SK-N-SH (cell line): ENCODE results near the gene SFXN5. TPM values are rescaled to one million over a fixed set of nuclear protein-coding genes. Genes with fewer than 3 reads are reported as not detected.

ENCODE experiments used
- CTCF ChIA-PET: fragments of 300-600, 350-600 bp; formaldehyde crosslinking; extraction: SDS; loops from one replicate; lab custom pipeline; 2021; lab: Yijun Ruan, JAX
- POLR2A ChIA-PET: fragments of 350-600 bp; sonication (Branson Sonifier 250); formaldehyde crosslinking; extraction: SDS; loops from one replicate; lab custom pipeline; 2020; ENCODE audit warnings: antibody characterized with exemption, inconsistent platforms; lab: Yijun Ruan, JAX
- DNase-seq: peaks from one replicate; pipeline ENCODE4 v3.0.0; 2012
- H2AFZ ChIP-seq: fragments of 200-600 bp; sonication (generic); 2 replicates; pipeline ENCODE4 v1.8.1; 2016; ENCODE audit warnings: antibody characterized with exemption, mild to moderate bottlenecking, low read depth
- H3F3A ChIP-seq: fragments of 200-600 bp; sonication (generic); replicated peaks from 2 replicates; pipeline ENCODE3; 2016; ENCODE audit warnings: antibody characterized with exemption, mild to moderate bottlenecking; ENCODE audit not compliant: insufficient read depth
- H3K27ac ChIP-seq, 2 experiments: fragments of 200-500 bp in 1 of 2; fragments of 200-600 bp in 1 of 2; sonication (Bioruptor generic) in 1 of 2; sonication (generic), shearing (Covaris generic) in 1 of 2; 2 replicates each; pipeline versions ENCODE4 v1.5.1 to v1.6.1; 2014 to 2016; ENCODE audit warnings: low read depth in 2 of 2, inconsistent platforms in 1 of 2, low read length in 1 of 2, mild to moderate bottlenecking in 1 of 2, mixed read lengths in 1 of 2
- H3K27me3 ChIP-seq: fragments of 200-600 bp; sonication (generic), shearing (Covaris generic); 2 replicates; pipeline ENCODE4 v1.6.1; 2016; ENCODE audit warnings: mixed run types; ENCODE audit not compliant: insufficient read depth
- H3K36me3 ChIP-seq, 2 experiments: fragments of 200-500 bp in 1 of 2; fragments of 200-600 bp in 1 of 2; sonication (Bioruptor generic) in 1 of 2; sonication (generic) in 1 of 2; replicated peaks in 1 of 2; 2 replicates each; pipeline versions ENCODE3 to v1.5.1; 2014 to 2016; ENCODE audit warnings: low read length in 1 of 2, mild to moderate bottlenecking in 1 of 2; ENCODE audit not compliant: insufficient read depth in 2 of 2, control insufficient read depth in 1 of 2
- H3K4me1 ChIP-seq, 2 experiments: fragments of 200-500 bp in 1 of 2; fragments of 200-600 bp in 1 of 2; sonication (Bioruptor generic) in 1 of 2; sonication (generic), shearing (Covaris generic) in 1 of 2; 2 replicates each; pipeline versions ENCODE4 v1.5.1 to v1.6.1; 2014 to 2016; ENCODE audit warnings: low read depth in 1 of 2, low read length in 1 of 2, mixed run types in 1 of 2; ENCODE audit not compliant: insufficient read depth in 2 of 2, control insufficient read depth in 1 of 2
- H3K4me2 ChIP-seq: fragments of 200-600 bp; sonication (generic), shearing (Covaris generic); 2 replicates; pipeline ENCODE4 v1.6.1; 2017; ENCODE audit warnings: mixed run types
- H3K4me3 ChIP-seq, 2 experiments: fragments of 200-500 bp in 1 of 2; fragments of 200-600 bp in 1 of 2; sonication (Bioruptor generic) in 1 of 2; sonication (generic), shearing (Covaris generic) in 1 of 2; 2 replicates each; pipeline versions ENCODE4 v1.5.1 to v1.8.1; 2014 to 2016; ENCODE audit warnings: low read depth in 2 of 2, inconsistent platforms in 1 of 2, low read length in 1 of 2, mild to moderate bottlenecking in 1 of 2, mixed read lengths in 1 of 2, moderate library complexity in 1 of 2
- H3K79me2 ChIP-seq: fragments of 200-600 bp; sonication (generic); 2 replicates; pipeline ENCODE4 v1.8.1; 2017; ENCODE audit warnings: mild to moderate bottlenecking; ENCODE audit not compliant: insufficient read depth
- H3K9ac ChIP-seq: fragments of 200-600 bp; sonication (generic); 2 replicates; pipeline ENCODE4 v1.6.1; 2017; ENCODE audit warnings: mixed run types
- H3K9me2 ChIP-seq: fragments of 200-600 bp; sonication (generic); 2 replicates; pipeline ENCODE4 v1.6.1; 2017; ENCODE audit warnings: mixed run types
- H3K9me3 ChIP-seq: fragments of 200-600 bp; sonication (generic); 2 replicates; pipeline ENCODE4 v1.6.1; 2017; ENCODE audit warnings: mixed run types, mild to moderate bottlenecking, moderate library complexity
- H4K20me1 ChIP-seq: fragments of 200-600 bp; sonication (generic); 2 replicates; pipeline ENCODE4 v1.6.1; 2017; ENCODE audit warnings: mild to moderate bottlenecking, mixed run types; ENCODE audit not compliant: insufficient read depth
- CHD2 ChIP-seq: fragments of 150-350 bp; IDR thresholded peaks from 2 replicates; pipeline ENCODE4 v1.6.1; 2018; ENCODE audit warnings: low read length; ENCODE audit not compliant: partially characterized antibody
- ELF1 ChIP-seq: IDR thresholded peaks from 2 replicates; pipeline ENCODE4 v1.4.0; 2012
- PBX3 ChIP-seq: IDR thresholded peaks from 2 replicates; pipeline ENCODE4; 2012
- POLR2AphosphoS5 ChIP-seq: IDR thresholded peaks from 2 replicates; pipeline ENCODE4 v1.6.1; 2012; ENCODE audit warnings: low read depth, low read length
- RAD21 ChIP-seq: IDR thresholded peaks from 2 replicates; pipeline ENCODE4 v1.6.1; 2012; ENCODE audit warnings: mild to moderate bottlenecking, low read length
- SMC3 ChIP-seq: IDR thresholded peaks from 2 replicates; pipeline ENCODE4 v1.6.1; 2012; ENCODE audit warnings: low read depth, low read length, improper control_type of control experiment
- TAF1 ChIP-seq: IDR thresholded peaks from 2 replicates; pipeline ENCODE4 v1.6.1; 2012; ENCODE audit warnings: low read depth, mild to moderate bottlenecking, low read length, moderate library complexity, borderline replicate concordance
- WGBS: methylation state at CpG from one replicate; pipeline ENCODE4 v1.1.6; 2017; ENCODE audit warnings: low lambda C conversion rate; 5-methylcytosine and 5-hydroxymethylcytosine counted together
- polyA plus RNA-seq, 3 experiments: library from polyadenylated mRNA; depleted of rRNA; stranded (reverse); fragments of >200 nt; gene quantifications; 2 replicates each; pipeline ENCODE4 v1.2.3, GENCODE V29; 2012

SFXN5 gene
- polyA plus RNA-seq, 1 of the 3 experiments (the other 2 are of a cell fraction), result 9.9 TPM

GRCh38 chr2:73059106-73059505 is 12.4 kb downstream of the SFXN5 start:
- Histone ChIP-seq H3K9me3 (peaks cover 9% of the 10 kb centered on the region; the same call in 1 of the 2 replicates), H3F3A (peaks cover 11% of the 10 kb centered on the region), H3K4me1 (peaks cover 3 to 16% of the 10 kb centered on the region in 2 experiments; a peak in 3 of 4 replicates), H3K9me2 (no peaks in the 10 kb centered on the region), H3K9ac (no peak overlapping the region), H3K27me3 (no peaks in the 10 kb centered on the region), H2AFZ (no peak overlapping the region), H3K79me2 (peaks cover 55% of the 10 kb centered on the region), H3K4me3 (no peak overlapping the region), H3K36me3 (peaks cover 0 to 20% of the 10 kb centered on the region in 2 experiments), H3K4me2 (no peak overlapping the region), H4K20me1 (no peaks in the 10 kb centered on the region), H3K27ac (no peak overlapping the region)
- POLR2A ChIA-PET, result no interaction called here
- CTCF ChIA-PET, result interaction anchor here (0.7 to 2.1 kb wide), 2 partner anchors 97 to 105 kb away, joined by 3 to 10 read pairs; no protein-coding TSS in a partner anchor
- 100% methylated on average over 3 of the region's 6 CpGs for WGBS
- TF ChIP-seq TAF1, result no peak
- no peak for TF ChIP-seq RAD21
- no peak for TF ChIP-seq PBX3
- no peak for DNase-seq

- H3K79me2 ChIP-seq, result peaks cover 22% of the 10 kb centered on the region
- H3F3A ChIP-seq, result no peaks in the 10 kb centered on the region
- H3K9me2 ChIP-seq, result no peaks in the 10 kb centered on the region
- WGBS, result 94% methylated on average over 5 of the region's 5 CpGs
- TF ChIP-seq CHD2 (no peak), PBX3 (no peak), SMC3 (no peak), ELF1 (no peak), POLR2AphosphoS5 (no peak)
- no peak for DNase-seq
- peaks cover 0 to 6% of the 10 kb centered on the region in 2 experiments; a peak in 1 of 4 replicates for H3K4me1 ChIP-seq
- no peaks in the 10 kb centered on the region for H3K27me3 ChIP-seq
- H3K36me3 ChIP-seq, result peaks cover 0 to 20% of the 10 kb centered on the region in 2 experiments
- H3K9ac ChIP-seq, result no peak overlapping the region
- no peaks in the 10 kb centered on the region for H4K20me1 ChIP-seq
- no peak overlapping the region for H3K4me2 ChIP-seq
- H3K4me3 ChIP-seq, result no peak overlapping the region
- H3K9me3 ChIP-seq, result peaks cover 9% of the 10 kb centered on the region; the same call in 1 of the 2 replicates
- ChIA-PET CTCF (interaction anchor here (1.2 kb wide), 1 partner anchor 80 kb away, joined by 3 read pairs; no protein-coding TSS in a partner anchor), POLR2A (no interaction called here)
- no peak overlapping the region for H2AFZ ChIP-seq
- H3K27ac ChIP-seq, result no peak overlapping the region
Observed at GRCh38 chr2:73054980-73055379, 16.5 kb downstream of the SFXN5 start.
